HCT116 (cell line): ENCODE data around the gene AFF1. TPM values are rescaled to one million over a fixed set of nuclear protein-coding genes. Genes with fewer than 3 reads are reported as not detected.
"Not testable (repeated sequence)": the region's sequence is repeated elsewhere in the genome, so short reads cannot be mapped to it uniquely, and the experiment has no call there.

Experiments
- ATAC-seq: fragments of 200-7000 bp; cut with Tn5 transposase; 2 replicates; pipeline ENCODE4 v1.9.1; 2020; ENCODE audit warnings: mild to moderate bottlenecking, moderate library complexity
- BruUV-seq: library from RNA; stranded (reverse); fragments of 400-500 nt; replicated peaks from 2 replicates; lab custom pipeline; 2021; lab: Mats Ljungman, UMichigan
- CTCF ChIA-PET: fragments of 300-600 bp; sonication (Branson Sonifier 250); formaldehyde crosslinking; loops from one replicate; lab custom pipeline; 2021; ENCODE audit warnings: antibody characterized with exemption; lab: Charles Lee
- POLR2A ChIA-PET: fragments of 300-600, 350-600 bp; sonication (Branson Sonifier 250); formaldehyde crosslinking; loops from one replicate; lab custom pipeline; 2021; ENCODE audit warnings: antibody characterized with exemption; lab: Charles Lee
- RAD21 ChIA-PET, 2 experiments: fragments of 300-600 bp; sonication (Branson Sonifier 250); formaldehyde crosslinking; loops; one replicate each; lab custom pipeline; 2023; ENCODE audit warnings: low total read pairs in 2 of 2; ENCODE audit not compliant: uncharacterized antibody in 2 of 2, unreplicated experiment in 2 of 2, low non-redundant PET in 1 of 2; lab: Charles Lee
- DNase-seq: peaks from one replicate; pipeline ENCODE4 v3.0.0-alpha.2; 2010; ENCODE audit warnings: low read depth, low spot score
- H2AFZ ChIP-seq: fragments of 200-600 bp; shearing (Covaris generic), sonication (generic); 2 replicates; pipeline ENCODE4 v1.6.1; 2017; ENCODE audit warnings: low read depth, mixed run types, mixed read lengths, antibody characterized with exemption, low read length; ENCODE audit not compliant: poor library complexity, severe bottlenecking
- H3K27ac ChIP-seq: 2 replicates; pipeline ENCODE4 v1.5.1; 2012; ENCODE audit warnings: low read depth, low read length
- H3K27me3 ChIP-seq: fragments of 200-600 bp; sonication (generic); 2 replicates; pipeline ENCODE4 v1.6.1; 2016; ENCODE audit warnings: mixed run types, low read length, mixed read lengths; ENCODE audit not compliant: insufficient read depth
- H3K36me3 ChIP-seq, 2 experiments: fragments of 200-500 bp in 1 of 2; fragments of 200-600 bp in 1 of 2; sonication (Bioruptor generic) in 1 of 2; sonication (generic) in 1 of 2; 2 replicates each; pipeline versions ENCODE4 v1.5.1 to v1.6.1; 2014 to 2016; ENCODE audit warnings: low read length in 2 of 2, inconsistent platforms in 1 of 2, mixed read lengths in 1 of 2, mixed run types in 1 of 2; ENCODE audit not compliant: insufficient read depth in 2 of 2, control insufficient read depth in 1 of 2
- H3K4me1 ChIP-seq, 2 experiments: fragments of 200-600 bp in 1 of 2; sonication (generic) in 1 of 2; 2 replicates each; pipeline versions ENCODE4 v1.5.1 to v1.6.1; 2012 to 2017; ENCODE audit warnings: low read length in 2 of 2, inconsistent platforms in 1 of 2, mild to moderate bottlenecking in 1 of 2, mixed read lengths in 1 of 2, mixed run types in 1 of 2, moderate library complexity in 1 of 2; ENCODE audit not compliant: insufficient read depth in 2 of 2, control insufficient read depth in 1 of 2
- H3K4me2 ChIP-seq: fragments of 200-600 bp; sonication (generic); 2 replicates; pipeline ENCODE4 v1.6.1; 2017; ENCODE audit warnings: mixed run types, low read length, mixed read lengths
- H3K4me3 ChIP-seq, 2 experiments: fragments of 200-600 bp in 1 of 2; sonication (generic) in 1 of 2; replicated peaks in 1 of 2; 2 replicates each; pipeline ENCODE4 v1.5.1; 2011 to 2016; ENCODE audit warnings: low read length in 2 of 2, control low read depth in 1 of 2, low read depth in 1 of 2, mild to moderate bottlenecking in 1 of 2, mixed read lengths in 1 of 2, mixed run types in 1 of 2
- H3K79me2 ChIP-seq: fragments of 200-600 bp; sonication (generic); 2 replicates; pipeline ENCODE4 v1.6.1; 2017; ENCODE audit warnings: mild to moderate bottlenecking, mixed run types, low read length, moderate library complexity, mixed read lengths; ENCODE audit not compliant: insufficient read depth
- H3K9ac ChIP-seq: fragments of 200-600 bp; sonication (generic); 2 replicates; pipeline ENCODE4 v1.6.1; 2016; ENCODE audit warnings: low read length, mixed read lengths
- H3K9me2 ChIP-seq: fragments of 200-600 bp; sonication (generic), shearing (Covaris generic); 2 replicates; pipeline ENCODE4 v1.6.1; 2017; ENCODE audit warnings: mixed run types, mild to moderate bottlenecking, moderate library complexity; ENCODE audit not compliant: insufficient read depth
- H3K9me3 ChIP-seq, 2 experiments: fragments of 200-500 bp in 1 of 2; fragments of 200-600 bp in 1 of 2; sonication (Bioruptor generic) in 1 of 2; sonication (generic) in 1 of 2; 2 replicates each; pipeline ENCODE4 v1.6.1; 2014 to 2017; ENCODE audit warnings: low read length in 2 of 2, mixed read lengths in 2 of 2, inconsistent platforms in 1 of 2, low read depth in 1 of 2, mild to moderate bottlenecking in 1 of 2, mixed run types in 1 of 2, moderate library complexity in 1 of 2; ENCODE audit not compliant: control insufficient read depth in 1 of 2, insufficient read depth in 1 of 2
- H4K20me1 ChIP-seq: fragments of 200-600 bp; sonication (generic), shearing (Covaris generic); 2 replicates; pipeline ENCODE4 v1.6.1; 2017; ENCODE audit warnings: mixed run types, mild to moderate bottlenecking, moderate library complexity; ENCODE audit not compliant: insufficient read depth
- ATF3 ChIP-seq: IDR thresholded peaks from 2 replicates; pipeline ENCODE4 v1.6.1; 2012
- CBX3 ChIP-seq: IDR thresholded peaks from 2 replicates; pipeline ENCODE4 v1.6.1; 2012; ENCODE audit warnings: low read depth
- CEBPB ChIP-seq: IDR thresholded peaks from 2 replicates; pipeline ENCODE4 v1.6.1; 2012; ENCODE audit warnings: low read depth
- EGR1 ChIP-seq: IDR thresholded peaks from 2 replicates; pipeline ENCODE4 v1.6.1; 2012; ENCODE audit warnings: low read depth
- EZH2phosphoT487 ChIP-seq: fragments of 200-600 bp; IDR thresholded peaks from 2 replicates; pipeline ENCODE4 v1.6.1; 2018; ENCODE audit warnings: antibody characterized with exemption, borderline replicate concordance
- FOSL1 ChIP-seq: IDR thresholded peaks from 2 replicates; pipeline ENCODE4 v1.6.1; 2012; ENCODE audit warnings: low read depth
- REST ChIP-seq: IDR thresholded peaks from 2 replicates; pipeline ENCODE4 v1.6.1; 2012; ENCODE audit warnings: low read depth
- SP1 ChIP-seq: IDR thresholded peaks from 2 replicates; pipeline ENCODE4 v1.6.1; 2012; ENCODE audit warnings: low read depth
- ZBTB33 ChIP-seq: IDR thresholded peaks from 2 replicates; pipeline ENCODE4 v1.6.1; 2011; ENCODE audit warnings: mild to moderate bottlenecking, low read length, moderate library complexity; ENCODE audit not compliant: insufficient replicate concordance; ENCODE audit errors: extremely low read depth
- intact Hi-C: fragments of 100-400 bp; cut with micrococcal nuclease; formaldehyde crosslinking; loops from 2 replicates; pipeline ENCODE4 v1.10.0; 2022
- total RNA-seq: library from RNA; stranded (reverse); gene quantifications from one replicate; pipeline ENCODE4 v1.2.1, GENCODE V29; 2021; ENCODE audit not compliant: unreplicated experiment

The AFF1 gene
- total RNA-seq, 1 experiment from 2014 or later: 43.1 TPM

GRCh38 chr4:86981789-86982188, 47.0 kb downstream of the AFF1 start:
- Histone ChIP-seq H3K27me3 (no peaks in the 10 kb centered on the region), H3K4me2 (no peak overlapping the region), H3K4me1 (peaks cover 15 to 18% of the 10 kb centered on the region in 2 experiments), H3K4me3 (no peak overlapping the region), H4K20me1 (no peaks in the 10 kb centered on the region), H3K9ac (no peak overlapping the region), H3K9me2 (no peaks in the 10 kb centered on the region), H3K36me3 (no peaks in the 10 kb centered on the region)
- no peak for ATAC-seq
- intact Hi-C loops: no loop called here
- RAD21 ChIA-PET: no interaction called here
- no peak for DNase-seq
- POLR2A ChIA-PET: no interaction called here
- no TSS peak for BruUV-seq
- TF ChIP-seq SP1 (no peak), EZH2phosphoT487 (no peak), EGR1 (no peak), ATF3 (no peak), REST (no peak), ZBTB33 (no peak), CEBPB (no peak), CBX3 (no peak), FOSL1 (no peak)
- TF ChIP-seq, all 23 proteins: peak for 0
- Histone ChIP-seq H3K27ac (no peak overlapping the region), H2AFZ (no peak overlapping the region), H3K79me2 (no peaks in the 10 kb centered on the region), H3K9me3 (no peaks in the 10 kb centered on the region)
- CTCF ChIA-PET: no interaction called here

- H3K9ac ChIP-seq, H3K4me1 ChIP-seq, H4K20me1 ChIP-seq, H2AFZ ChIP-seq, H3K36me3 ChIP-seq, BruUV-seq, H3K27ac ChIP-seq, RAD21 ChIA-PET, H3K9me3 ChIP-seq, H3K4me3 ChIP-seq, H3K79me2 ChIP-seq, intact Hi-C loops, H3K4me2 ChIP-seq, DNase-seq, H3K27me3 ChIP-seq, H3K9me2 ChIP-seq, ATAC-seq: not testable (repeated sequence)
- ChIA-PET POLR2A (interaction anchor here (0.7 kb wide), 1 partner anchor 21 kb away, joined by 3 read pairs; no protein-coding TSS in a partner anchor), CTCF (interaction anchor here (0.6 kb wide), 1 partner anchor 457 kb away, joined by 3 read pairs; no protein-coding TSS in a partner anchor)
Measured at GRCh38 chr4:86985852-86986251, 51.0 kb downstream of the AFF1 start.

- H3K36me3 ChIP-seq, H4K20me1 ChIP-seq, H3K27ac ChIP-seq, DNase-seq, H2AFZ ChIP-seq, H3K9me2 ChIP-seq, H3K4me1 ChIP-seq, intact Hi-C loops, CTCF ChIA-PET, H3K27me3 ChIP-seq, H3K79me2 ChIP-seq, H3K9ac ChIP-seq, POLR2A ChIA-PET, RAD21 ChIA-PET, H3K9me3 ChIP-seq, H3K4me3 ChIP-seq, BruUV-seq, H3K4me2 ChIP-seq, ATAC-seq: not testable (repeated sequence)
Measured at GRCh38 chr4:86989658-86990057, 54.8 kb downstream of the AFF1 start.
